Osteoblast (primary cell): ENCODE measurements around the gene SRGAP2C. TPM values are rescaled to one million over a fixed set of nuclear protein-coding genes. Genes with fewer than 3 reads are reported as not detected.
"Not testable (repeated sequence)": the region's sequence is repeated elsewhere in the genome, so short reads cannot be mapped to it uniquely, and the experiment has no call there.

Source experiments
- DNase-seq: peaks from one replicate; pipeline ENCODE4 v3.0.0; 2011; ENCODE audit warnings: low spot score, mixed read lengths; ENCODE audit not compliant: insufficient read length; ENCODE audit errors: missing footprints
- H2AFZ ChIP-seq: 2 replicates; pipeline ENCODE4 v1.6.0; 2011; ENCODE audit warnings: mild to moderate bottlenecking, low read length
- H3K27ac ChIP-seq: 2 replicates; pipeline ENCODE4 v1.5.1; 2011; ENCODE audit warnings: mild to moderate bottlenecking, low read depth, low read length, moderate library complexity
- H3K27me3 ChIP-seq: 2 replicates; pipeline ENCODE4 v1.6.0; 2012; ENCODE audit warnings: mild to moderate bottlenecking, control low read depth, inconsistent platforms, low read length, moderate library complexity; ENCODE audit not compliant: insufficient read depth
- H3K36me3 ChIP-seq: 2 replicates; pipeline ENCODE4 v1.5.1; 2011; ENCODE audit warnings: mild to moderate bottlenecking, low read length, control low read depth, moderate library complexity; ENCODE audit not compliant: insufficient read depth
- H3K4me1 ChIP-seq: 2 replicates; pipeline ENCODE4 v1.5.1; 2011; ENCODE audit warnings: mild to moderate bottlenecking, low read length, control low read depth, moderate library complexity; ENCODE audit not compliant: insufficient read depth
- H3K4me2 ChIP-seq: 2 replicates; pipeline ENCODE4 v1.6.0; 2011; ENCODE audit warnings: mild to moderate bottlenecking, low read length; ENCODE audit not compliant: insufficient read depth
- H3K4me3 ChIP-seq: fragments of 200-600 bp; sonication (generic); 3 replicates; pipeline ENCODE4 v1.5.1; 2012; ENCODE audit warnings: mild to moderate bottlenecking, low read length, inconsistent platforms; ENCODE audit not compliant: insufficient read depth
- H3K79me2 ChIP-seq: 2 replicates; pipeline ENCODE4 v1.6.0; 2012; ENCODE audit warnings: mild to moderate bottlenecking, low read length, control low read depth, inconsistent platforms; ENCODE audit not compliant: insufficient read depth
- H3K9me3 ChIP-seq: 2 replicates; pipeline ENCODE4 v1.5.1; 2011; ENCODE audit warnings: low read depth, low read length, control low read depth
- H4K20me1 ChIP-seq: 2 replicates; pipeline ENCODE4 v1.6.0; 2012; ENCODE audit warnings: mild to moderate bottlenecking, low read length, control low read depth; ENCODE audit not compliant: insufficient read depth
- total RNA-seq: library from RNA; depleted of rRNA; stranded (reverse); fragments of >200 nt; gene quantifications from 2 replicates; pipeline ENCODE4 v1.2.3, GENCODE V29; 2012

The SRGAP2C gene
- total RNA-seq, 1 donor = 36.9 TPM

DNA sequence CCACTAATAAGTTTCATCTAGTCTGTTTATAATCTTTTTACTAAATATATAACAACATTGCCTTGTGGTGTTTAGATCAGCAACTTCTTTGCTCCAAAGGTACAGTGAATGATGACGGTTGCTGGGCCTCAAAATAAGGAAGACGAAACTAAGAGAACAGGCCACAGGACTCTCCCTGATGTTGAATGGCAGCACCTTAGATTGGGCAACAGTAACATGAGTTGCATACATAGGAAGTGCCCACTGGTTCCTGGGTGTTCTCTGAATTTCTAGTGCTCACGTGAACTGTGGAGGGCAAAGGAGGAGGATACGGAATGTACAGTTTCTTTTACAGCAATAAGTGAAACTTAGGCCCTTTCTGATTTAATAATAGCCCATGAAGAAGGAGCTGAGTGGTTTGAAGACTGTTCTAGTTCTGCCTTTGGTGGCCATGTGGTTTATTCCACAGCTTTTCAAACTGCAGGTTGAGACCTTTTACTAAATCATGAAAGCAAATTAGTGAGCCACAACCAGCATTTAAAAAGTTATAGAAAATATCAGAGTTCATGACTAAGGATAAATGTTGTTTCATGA, 86.5 kb downstream of the SRGAP2C start:
- not testable (repeated sequence) for H3K4me1 ChIP-seq, H3K4me2 ChIP-seq, H3K36me3 ChIP-seq, H3K79me2 ChIP-seq, H3K4me3 ChIP-seq, H3K9me3 ChIP-seq, DNase-seq, H3K27me3 ChIP-seq, H3K27ac ChIP-seq, H2AFZ ChIP-seq, H4K20me1 ChIP-seq

DNA sequence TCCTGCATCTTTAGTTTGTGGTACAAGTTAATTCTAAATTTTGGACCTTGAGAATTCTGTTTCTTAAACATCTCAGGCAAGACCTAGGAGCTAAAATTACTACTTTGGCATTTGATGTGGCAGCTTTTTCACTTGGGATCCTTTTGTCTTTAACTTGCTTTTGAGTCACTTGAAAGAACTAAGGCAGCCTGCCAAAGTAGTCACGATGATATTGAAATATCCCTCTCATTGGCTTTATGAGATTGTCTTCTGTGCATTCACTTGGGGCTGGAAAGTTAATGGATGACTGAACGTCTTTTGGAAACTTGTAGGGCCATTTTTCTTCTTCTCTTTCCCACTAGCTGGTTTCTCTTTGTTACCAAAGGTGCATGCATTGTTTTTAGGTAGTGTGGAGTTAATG, 90.7 kb downstream of the SRGAP2C start:
- not testable (repeated sequence) for H3K4me1 ChIP-seq, H3K27ac ChIP-seq, H3K27me3 ChIP-seq, H3K4me3 ChIP-seq, H3K4me2 ChIP-seq, H2AFZ ChIP-seq, H3K79me2 ChIP-seq, H3K9me3 ChIP-seq, DNase-seq, H3K36me3 ChIP-seq, H4K20me1 ChIP-seq

DNA sequence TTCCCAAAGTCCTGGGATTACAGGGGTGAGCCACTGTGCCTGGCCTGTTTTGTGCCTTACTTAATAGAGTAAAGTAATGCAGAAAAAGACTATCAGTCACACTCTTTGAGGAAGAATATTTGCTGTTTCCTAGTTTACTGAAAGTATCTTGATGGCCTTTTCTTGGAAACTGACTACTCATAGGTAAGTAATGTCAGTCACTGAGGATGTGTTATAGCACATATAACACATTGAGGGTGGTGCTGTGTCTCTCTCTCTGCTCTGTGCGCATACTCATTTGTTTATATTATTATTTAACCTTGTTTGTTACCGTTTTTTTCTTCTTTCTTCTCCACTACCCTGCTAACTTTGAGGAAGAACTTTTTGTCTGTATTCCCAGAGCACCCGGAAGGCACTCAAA, 93.4 kb downstream of the SRGAP2C start:
- not testable (repeated sequence) for H3K4me2 ChIP-seq, H3K4me3 ChIP-seq, H2AFZ ChIP-seq, H4K20me1 ChIP-seq, DNase-seq, H3K79me2 ChIP-seq, H3K27ac ChIP-seq, H3K4me1 ChIP-seq, H3K27me3 ChIP-seq, H3K36me3 ChIP-seq, H3K9me3 ChIP-seq

DNA sequence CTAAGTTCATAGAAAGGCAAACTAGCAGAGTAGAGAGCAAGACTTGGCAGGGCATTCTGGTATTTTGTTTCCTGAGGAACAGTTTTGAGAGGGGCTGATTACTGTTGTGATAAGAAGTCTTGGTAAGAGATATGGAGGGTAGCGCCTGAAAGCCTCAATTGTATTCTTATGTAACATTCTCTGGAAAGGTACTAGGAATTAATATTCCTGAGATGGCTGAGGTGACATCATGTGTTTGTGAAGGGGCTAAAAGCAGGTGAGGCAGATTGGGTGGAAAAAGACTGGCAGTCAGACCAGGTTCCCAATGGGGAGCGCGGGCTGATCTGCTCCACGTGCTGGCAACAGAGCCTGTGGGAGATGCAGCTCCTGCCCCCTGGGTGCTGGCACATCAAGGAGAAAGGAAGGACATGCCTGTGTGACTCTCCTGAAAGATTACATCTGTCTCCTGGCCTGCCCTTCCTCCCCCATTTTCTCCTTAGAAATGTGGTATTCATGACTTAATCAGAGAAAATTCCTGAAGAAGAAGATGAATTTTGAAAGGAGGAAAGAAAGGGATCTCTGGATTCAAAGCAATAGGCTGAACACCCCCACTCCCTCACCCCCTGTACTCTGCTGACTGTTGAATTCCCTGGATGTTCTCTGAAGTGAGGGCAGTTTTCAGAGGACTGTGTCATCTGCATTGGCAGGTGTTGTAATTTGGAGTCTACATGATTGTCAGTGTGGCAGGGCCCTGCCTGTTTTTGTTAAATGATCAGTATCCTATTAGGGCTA, 94.2 kb downstream of the SRGAP2C start:
- not testable (repeated sequence) for H3K4me2 ChIP-seq

DNA sequence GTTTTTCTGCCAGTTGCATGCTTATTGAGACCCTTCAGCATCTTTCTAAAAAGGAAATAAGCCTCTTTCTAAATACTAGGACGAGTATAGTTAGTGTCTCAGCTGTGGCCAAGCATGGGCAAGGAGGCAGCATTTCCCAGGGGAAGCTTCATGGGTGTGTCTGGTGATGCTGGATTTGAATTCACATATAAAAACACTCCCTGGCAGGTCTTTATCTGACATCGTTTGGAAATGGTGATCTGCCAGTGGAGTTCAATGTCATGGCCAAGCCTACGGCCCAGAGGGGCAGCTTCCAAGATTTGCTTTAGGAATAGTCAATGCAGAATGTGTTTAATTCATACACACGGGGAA, 94.7 kb downstream of the SRGAP2C start:
- H3K4me1 ChIP-seq = not testable (repeated sequence)

More for the DNA sequence above, 94.2 kb downstream of the SRGAP2C start:
- not testable (repeated sequence) for H2AFZ ChIP-seq, H3K4me3 ChIP-seq, H3K9me3 ChIP-seq, H3K27me3 ChIP-seq, H3K4me1 ChIP-seq, H3K79me2 ChIP-seq, H3K27ac ChIP-seq, H4K20me1 ChIP-seq, H3K36me3 ChIP-seq, DNase-seq

DNA sequence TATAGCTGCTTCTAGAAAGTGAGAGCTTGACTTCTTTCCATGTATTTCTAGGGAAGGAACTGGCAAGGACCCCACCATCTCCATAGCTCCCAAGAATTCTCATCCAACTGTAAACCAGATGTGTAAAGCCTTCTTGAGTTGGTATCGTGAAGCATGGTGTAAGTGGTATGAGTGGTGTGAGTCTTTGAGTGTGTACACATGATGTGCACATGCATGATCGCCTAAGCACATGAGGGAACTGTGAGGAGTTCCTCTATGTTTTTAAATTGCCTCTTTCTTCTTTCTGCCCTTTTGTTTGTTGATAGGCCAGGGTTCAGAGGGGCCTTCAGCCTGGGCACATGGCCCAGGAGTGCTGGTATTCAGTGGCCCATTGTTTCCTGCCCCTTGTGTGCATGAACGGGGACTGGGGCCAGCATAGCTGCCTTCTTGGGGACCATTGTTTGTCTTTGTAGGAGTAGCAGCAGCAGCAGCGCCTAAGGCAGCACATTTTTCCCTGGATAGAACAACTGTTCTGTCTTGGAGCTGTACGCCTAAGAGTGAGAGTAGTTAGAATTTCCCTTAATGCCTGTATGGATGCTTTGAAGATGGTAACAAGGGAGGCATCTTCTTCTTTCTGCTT, 96.0 kb downstream of the SRGAP2C start:
- not testable (repeated sequence) for H3K4me1 ChIP-seq

More for the DNA sequence above, 94.7 kb downstream of the SRGAP2C start:
- H3K27me3 ChIP-seq, H4K20me1 ChIP-seq, H3K9me3 ChIP-seq, H3K79me2 ChIP-seq, H2AFZ ChIP-seq, H3K4me3 ChIP-seq, H3K36me3 ChIP-seq, DNase-seq, H3K27ac ChIP-seq, H3K4me2 ChIP-seq: not testable (repeated sequence)

DNA sequence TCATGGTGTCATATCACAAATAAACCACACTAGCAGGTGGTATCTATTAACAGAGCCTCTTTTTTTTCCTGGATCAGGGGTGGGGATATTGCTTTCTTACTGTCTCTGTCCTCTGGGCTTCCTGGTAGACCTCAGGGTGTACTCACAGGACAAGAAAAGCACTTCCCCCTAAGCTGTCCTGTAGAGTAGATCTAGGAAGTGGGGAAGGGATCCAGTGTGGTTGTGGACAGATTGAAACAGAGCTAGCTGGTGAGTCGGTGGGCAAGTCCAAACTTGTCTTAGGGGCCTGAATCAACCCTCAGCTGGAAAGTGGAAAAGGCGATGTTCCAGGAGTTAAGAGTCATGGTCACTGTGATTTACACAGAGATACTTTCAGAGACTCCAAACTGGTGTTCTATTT, 96.7 kb downstream of the SRGAP2C start:
- H3K27me3 ChIP-seq, H3K9me3 ChIP-seq, H3K36me3 ChIP-seq, DNase-seq, H3K4me2 ChIP-seq, H2AFZ ChIP-seq, H4K20me1 ChIP-seq, H3K27ac ChIP-seq, H3K4me3 ChIP-seq, H3K79me2 ChIP-seq, H3K4me1 ChIP-seq: not testable (repeated sequence)

More for the DNA sequence above, 96.0 kb downstream of the SRGAP2C start:
- H3K27me3 ChIP-seq, H3K9me3 ChIP-seq, H3K4me2 ChIP-seq, H3K27ac ChIP-seq, H2AFZ ChIP-seq, H3K36me3 ChIP-seq, H4K20me1 ChIP-seq, DNase-seq, H3K79me2 ChIP-seq, H3K4me3 ChIP-seq: not testable (repeated sequence)

DNA sequence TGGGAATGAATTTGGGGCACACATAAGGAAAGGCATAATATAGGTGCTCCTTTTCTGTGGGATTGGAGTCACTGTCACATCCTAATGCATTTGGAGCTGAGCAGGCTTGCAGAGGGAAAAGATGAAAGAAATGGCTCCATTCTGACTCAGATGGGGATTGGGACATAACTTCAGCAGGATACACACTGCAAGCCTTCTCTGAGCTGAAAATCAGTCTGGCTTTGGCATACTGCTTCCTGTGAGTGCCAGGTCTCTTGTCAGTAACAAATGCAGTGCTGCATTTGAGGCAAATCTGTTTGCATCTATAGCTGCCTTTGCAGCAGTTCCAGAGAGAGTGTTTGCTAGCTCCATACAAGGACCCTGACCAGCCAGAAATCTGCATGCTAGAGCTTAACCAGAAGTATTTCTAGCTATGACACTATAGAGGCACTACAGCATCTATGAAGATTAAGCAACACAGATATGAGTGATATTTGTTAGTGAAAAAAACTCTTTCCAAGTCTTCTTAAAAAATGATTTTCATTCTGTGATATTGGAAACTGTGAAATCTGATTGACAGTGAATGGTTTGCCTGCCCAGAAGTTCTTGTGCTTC, 98.9 kb downstream of the SRGAP2C start:
- not testable (repeated sequence) for H3K4me2 ChIP-seq, H3K27me3 ChIP-seq, H2AFZ ChIP-seq, DNase-seq, H3K4me1 ChIP-seq, H4K20me1 ChIP-seq, H3K79me2 ChIP-seq, H3K4me3 ChIP-seq, H3K27ac ChIP-seq, H3K9me3 ChIP-seq, H3K36me3 ChIP-seq
